ENCODE measurements around the gene SARDH.

DNA sequence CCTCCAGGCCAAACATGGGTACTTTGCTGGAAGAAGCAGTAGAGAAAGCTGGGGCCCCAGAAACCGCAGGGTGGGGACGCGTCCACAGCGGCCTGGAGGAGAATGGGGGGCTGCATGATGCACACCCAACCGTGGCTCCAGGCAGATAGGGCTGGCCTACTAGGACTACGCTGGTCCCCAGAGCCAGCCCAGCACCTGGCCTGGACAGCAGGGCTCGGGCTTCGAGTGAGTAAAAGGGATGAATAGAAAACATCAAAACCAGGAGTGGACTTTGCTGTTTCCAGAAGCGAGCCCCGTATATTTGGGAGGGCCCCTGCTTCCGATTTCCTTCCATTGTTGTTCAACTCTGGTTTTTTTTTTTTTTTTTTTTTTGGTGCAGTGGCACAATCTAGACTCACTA lies 71.3 kb downstream of the SARDH start:
- TF ChIP-seq, protein P1, sequence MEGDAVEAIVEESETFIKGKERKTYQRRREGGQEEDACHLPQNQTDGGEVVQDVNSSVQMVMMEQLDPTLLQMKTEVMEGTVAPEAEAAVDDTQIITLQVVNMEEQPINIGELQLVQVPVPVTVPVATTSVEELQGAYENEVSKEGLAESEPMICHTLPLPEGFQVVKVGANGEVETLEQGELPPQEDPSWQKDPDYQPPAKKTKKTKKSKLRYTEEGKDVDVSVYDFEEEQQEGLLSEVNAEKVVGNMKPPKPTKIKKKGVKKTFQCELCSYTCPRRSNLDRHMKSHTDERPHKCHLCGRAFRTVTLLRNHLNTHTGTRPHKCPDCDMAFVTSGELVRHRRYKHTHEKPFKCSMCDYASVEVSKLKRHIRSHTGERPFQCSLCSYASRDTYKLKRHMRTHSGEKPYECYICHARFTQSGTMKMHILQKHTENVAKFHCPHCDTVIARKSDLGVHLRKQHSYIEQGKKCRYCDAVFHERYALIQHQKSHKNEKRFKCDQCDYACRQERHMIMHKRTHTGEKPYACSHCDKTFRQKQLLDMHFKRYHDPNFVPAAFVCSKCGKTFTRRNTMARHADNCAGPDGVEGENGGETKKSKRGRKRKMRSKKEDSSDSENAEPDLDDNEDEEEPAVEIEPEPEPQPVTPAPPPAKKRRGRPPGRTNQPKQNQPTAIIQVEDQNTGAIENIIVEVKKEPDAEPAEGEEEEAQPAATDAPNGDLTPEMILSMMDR (conservative IDR thresholded peaks at IDR 0.05; ENCODE audit: low read length) = no peak
- TF ChIP-seq EZH2phosphoT487 (IDR thresholded peaks at IDR 0.05; ENCODE audit: borderline replicate concordance) = no peak
